GM18868 (cell line): ENCODE results near the gene GPR137C.

ENCODE experiments used
- ATAC-seq: cut with Tn5 transposase; IDR thresholded peaks from one replicate; pipeline ENCODE4 v1.9.1; 2021; ENCODE audit warnings: mild to moderate bottlenecking, moderate library complexity; ENCODE audit not compliant: unreplicated experiment

The GPR137C gene, protein sequence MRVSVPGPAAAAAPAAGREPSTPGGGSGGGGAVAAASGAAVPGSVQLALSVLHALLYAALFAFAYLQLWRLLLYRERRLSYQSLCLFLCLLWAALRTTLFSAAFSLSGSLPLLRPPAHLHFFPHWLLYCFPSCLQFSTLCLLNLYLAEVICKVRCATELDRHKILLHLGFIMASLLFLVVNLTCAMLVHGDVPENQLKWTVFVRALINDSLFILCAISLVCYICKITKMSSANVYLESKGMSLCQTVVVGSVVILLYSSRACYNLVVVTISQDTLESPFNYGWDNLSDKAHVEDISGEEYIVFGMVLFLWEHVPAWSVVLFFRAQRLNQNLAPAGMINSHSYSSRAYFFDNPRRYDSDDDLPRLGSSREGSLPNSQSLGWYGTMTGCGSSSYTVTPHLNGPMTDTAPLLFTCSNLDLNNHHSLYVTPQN

DNA sequence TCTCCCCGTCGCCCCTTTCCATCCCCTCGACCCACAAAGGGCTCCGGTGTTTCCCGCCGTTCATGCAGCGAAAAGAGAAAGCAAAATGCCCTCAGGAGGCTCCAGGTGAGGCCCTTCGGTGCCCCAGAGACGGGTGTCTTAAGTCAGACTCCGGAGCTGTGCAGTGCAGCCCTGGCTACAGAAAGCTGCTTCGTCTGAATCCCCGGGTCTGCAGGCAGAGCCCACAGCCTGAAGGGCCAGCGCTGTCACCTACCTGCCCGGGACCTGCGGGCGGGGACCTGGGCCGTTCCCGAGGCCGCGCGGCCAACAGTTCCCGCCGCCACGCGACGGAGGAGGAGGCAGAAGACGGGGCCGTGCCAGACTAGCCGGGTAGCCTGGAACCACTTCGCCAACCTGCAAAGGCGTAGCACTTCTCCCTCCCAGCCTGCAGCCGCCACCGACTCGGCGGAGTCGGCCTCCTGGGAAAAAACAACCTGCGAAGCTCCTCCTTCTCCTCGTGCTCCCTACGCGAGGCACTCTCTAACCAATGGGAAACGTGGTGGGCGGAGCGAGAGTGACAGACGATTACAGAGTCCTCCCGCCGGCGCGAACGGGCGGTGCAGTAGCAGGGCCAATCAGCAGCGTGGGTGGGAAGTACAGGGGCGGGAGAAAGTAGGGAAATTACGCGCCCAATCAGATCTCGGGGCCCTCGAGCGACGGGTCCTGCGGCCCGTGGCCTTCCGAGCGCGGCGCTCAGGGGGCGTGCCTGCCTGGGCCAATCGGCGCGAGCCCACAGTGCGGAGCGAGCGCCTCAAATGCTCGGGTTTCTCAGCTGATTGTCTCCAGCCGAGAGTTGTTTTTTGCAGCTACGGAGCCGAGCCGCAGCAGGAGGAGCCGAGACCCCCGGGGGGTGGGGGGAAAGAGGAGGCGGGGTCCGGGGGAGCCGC is at the start of gene GPR137C, which contains the start of gene TXNDC16:
Gene GPR137C (plus strand): TSS at position 774 of the 926 bp plus-strand sequence. CDS start 312 bp downstream, outside the sequence.
Gene TXNDC16 (minus strand): TSS at position 443 of the 926 bp plus-strand sequence. CDS start 8,948 bp downstream, outside the sequence.
- ATAC-seq = peak; percentile 92

DNA sequence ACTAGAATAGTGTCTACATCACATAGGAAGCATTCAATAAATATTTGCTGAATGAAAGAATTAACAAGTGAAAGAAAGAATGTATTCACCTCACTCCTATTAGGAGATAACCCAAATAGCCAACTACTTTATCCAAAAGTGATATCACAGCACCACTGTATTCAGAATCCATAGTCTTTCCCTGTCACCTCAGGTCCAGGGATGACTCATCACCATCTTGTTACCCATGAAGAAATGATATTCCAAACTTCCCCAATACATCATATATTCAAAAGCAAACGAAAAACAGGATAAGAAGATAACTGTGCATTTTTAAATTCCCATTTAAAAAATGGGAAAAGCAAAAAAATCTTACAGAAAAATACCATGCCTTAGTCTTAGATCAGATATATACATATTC is 39.4 kb upstream of the GPR137C start:
- ATAC-seq = no peak

DNA sequence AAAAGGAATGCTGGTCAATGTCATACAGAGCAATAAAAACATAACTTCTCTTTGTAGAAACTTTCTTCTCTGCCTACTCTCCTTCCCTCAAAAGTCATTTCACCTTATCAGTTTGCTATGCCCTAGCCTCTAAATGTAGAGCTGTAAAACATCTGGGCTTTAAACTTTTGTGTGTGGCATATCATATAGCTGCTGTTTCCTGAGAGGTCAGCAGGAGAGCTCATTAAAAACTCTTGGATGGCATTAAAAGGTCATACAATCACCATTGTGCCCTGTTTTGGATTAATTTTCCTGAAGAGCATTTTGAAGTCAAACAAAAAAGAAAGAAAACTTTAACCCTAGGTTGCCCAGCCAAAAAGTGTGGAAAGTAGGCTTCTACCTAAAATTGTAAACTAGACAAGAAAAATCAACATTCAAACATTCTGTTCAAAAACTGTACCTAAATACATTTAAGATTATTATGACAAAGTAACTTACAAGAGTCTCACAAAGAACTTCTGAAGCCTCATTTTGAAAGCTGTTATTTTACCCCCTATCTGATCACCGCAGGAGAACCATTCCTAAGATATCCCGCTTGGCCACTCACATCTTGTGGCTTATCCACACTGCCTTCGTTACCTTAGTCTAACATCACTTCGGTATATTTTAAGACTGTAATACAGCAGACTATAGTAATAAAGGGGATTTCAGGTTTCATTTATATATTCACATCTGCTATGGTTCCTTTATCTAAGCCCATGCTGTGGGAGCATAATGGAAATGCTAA is 38.4 kb upstream of the GPR137C start:
- ATAC-seq = no peak

DNA sequence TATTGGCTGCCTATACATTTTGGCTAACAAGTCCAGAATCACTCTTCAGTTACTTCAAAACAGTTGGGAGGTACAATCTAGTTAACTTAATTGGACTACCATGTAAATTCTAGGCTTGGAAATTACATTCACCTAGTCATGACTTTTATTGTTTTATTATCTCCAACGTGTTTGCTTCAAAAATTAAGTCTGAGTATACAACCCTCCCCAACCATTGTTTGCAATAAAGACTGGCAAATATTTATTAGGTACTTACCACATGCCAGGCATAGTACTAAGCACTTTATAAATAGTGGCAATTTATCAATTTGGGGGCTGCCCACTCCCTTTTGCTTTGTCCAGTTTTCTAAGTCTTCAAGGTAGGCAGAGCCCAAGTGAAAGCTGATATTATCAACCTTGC is 30.6 kb upstream of the GPR137C start:
- ATAC-seq = no peak

DNA sequence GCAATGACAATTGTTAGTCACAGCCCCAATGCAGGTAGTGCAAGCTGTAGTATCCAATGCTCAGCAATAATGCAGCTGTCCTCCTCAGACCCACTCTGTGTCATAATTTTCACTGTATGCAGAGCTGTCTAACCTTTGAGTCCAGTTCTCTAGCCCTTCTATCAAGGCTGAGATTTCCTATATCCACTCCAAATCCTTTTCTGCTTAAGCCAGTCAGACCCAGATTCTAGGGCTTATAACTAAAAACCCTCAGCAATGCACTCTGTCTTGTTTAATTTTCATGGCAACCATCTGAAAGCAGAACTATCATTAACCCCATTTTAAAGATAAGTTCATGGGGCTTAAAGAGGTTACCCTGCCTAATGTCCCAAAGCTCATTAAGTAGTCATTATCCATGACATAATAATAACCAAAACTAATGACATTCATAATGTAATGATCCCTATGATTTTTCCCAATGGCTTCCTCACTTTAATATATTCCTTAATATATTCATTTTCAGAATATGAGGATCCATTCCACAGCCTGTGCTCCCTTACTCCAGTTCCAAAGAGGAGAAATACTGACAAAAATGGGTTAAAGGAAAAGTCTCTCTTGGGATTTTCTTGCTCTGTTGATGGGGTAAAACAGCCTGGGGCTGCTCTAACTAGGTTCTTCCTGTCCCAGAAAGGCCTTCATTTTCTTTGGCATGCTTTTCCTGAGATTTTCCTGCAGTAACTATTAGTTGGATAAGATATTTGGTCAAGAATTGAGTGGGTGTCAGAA is 29.9 kb upstream of the GPR137C start:
- no peak for ATAC-seq

DNA sequence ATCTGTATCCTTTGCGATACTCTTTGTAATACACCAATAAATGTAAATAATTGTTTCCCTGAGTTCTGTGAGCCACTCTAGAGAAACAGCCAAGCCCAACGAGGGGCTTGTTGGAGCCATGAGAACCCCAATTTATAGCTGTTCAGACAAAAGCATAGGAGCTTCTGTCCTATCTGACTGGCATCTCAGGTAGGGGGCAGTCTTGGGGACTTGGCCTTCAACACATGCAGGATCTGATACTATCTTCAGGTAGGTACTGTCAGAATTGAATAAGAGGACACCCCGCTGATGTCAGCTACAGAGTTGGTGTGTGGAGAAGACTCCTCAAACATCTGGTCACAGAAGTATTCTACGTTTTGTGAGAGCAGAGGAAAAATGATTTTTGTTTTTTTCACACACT is 25.6 kb upstream of the GPR137C start:
- no peak for ATAC-seq

DNA sequence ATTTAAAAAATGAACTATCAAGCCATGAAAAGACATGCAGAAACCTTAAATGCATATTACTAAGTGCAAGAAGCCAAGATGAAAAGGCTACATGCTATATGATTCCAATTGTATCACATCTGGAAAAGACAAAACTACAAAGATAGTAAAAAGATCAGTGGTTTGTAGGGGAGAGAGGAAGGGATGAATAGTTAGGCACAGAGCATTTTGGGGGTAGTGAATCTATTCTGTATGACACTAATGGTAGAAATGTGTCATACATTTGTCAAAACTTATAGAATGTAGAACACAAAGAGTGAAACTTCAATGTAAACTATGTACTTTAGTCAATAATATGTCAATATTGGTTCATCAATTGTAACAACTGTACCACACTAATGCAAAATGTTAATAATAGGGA is 21.2 kb upstream of the GPR137C start:
- ATAC-seq = no peak

DNA sequence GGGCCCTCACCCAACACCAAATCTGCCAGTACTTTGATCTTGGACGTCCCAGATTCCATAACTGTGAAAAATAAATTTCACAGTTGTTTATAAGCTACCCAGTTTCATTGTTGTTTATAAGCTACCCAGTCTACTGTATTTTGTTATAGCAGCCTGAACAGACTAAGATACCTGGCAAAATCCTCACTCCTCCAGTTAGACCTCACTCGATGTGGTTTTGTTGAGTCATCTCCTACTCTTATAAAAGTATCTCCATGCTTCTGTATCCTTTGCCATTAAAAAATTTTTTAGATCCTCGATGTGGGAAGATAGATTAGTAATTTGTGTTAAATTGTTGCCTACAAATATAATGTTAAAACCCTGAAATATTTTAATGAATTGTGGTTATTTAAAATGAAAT is 16.4 kb upstream of the GPR137C start:
- ATAC-seq = no peak

DNA sequence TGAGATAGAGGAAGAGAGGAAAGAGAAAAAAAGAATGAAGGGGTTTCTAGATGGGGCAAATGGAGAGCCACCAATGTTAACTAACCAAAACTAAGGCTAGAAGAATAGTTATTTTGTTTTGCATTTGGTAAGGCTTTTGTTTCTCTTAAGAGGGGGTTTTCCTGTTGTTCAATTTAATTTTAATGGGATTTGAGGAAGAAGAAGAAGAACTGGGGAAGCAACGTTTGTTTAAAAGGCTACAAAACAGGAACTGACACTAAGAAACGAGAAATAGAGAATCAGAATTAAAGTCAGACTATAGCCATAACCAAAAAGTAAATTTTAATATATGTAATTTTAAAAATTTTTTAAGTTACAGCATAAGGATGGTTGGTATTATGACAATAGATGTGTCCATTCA is 14.0 kb upstream of the GPR137C start:
- ATAC-seq = no peak

DNA sequence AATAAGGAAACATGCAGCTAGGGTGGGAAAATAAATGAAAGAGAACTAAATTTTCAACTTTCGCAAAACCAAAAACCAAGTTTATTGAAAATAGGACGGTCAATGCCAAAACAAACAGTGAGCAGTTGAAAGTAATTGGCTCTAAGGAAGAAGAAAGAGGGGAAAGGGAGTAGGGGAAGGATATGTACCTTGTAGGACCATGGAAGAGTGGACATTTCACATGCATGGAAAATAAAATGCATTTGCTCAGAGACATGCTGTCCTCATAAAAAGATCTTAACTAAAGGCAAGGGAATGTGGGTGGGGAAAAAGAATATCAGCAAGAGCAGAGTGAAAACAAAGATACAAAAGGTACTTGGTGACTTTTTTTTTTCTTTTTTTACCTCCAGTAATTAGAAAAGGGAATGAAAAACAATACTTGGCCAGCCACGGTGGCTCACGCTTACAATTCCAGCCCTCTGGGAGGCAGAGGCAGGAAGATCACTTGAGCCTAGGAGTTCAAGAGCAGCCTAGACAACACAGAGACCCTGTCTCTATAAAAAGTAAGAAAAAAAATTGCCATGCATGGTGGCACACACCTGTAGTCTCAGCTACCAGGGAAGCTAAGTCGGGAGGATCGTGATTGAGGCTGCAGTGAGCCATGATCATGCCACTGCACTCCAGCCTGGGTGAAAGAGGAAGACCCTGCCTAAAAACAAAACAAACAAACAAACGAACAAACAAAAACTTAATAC is 6.9 kb upstream of the GPR137C start:
- no peak for ATAC-seq

DNA sequence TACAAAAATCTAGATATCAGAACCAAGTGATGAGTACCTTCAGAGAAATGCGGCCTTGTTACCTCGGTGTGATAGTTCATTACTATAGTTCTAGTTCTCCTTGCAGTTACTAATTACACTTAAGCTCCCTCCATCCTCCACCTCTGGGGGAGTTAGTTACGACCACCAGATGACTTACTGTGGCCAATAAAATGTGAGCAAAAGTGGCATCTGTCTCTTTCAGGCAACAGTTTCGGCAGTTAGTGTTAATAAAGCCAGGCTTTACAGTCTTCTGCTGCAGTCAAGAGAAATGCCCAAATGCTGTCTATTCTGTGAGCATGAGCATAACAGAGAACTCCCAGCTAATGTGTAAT is 6.3 kb upstream of the GPR137C start:
- no peak for ATAC-seq

DNA sequence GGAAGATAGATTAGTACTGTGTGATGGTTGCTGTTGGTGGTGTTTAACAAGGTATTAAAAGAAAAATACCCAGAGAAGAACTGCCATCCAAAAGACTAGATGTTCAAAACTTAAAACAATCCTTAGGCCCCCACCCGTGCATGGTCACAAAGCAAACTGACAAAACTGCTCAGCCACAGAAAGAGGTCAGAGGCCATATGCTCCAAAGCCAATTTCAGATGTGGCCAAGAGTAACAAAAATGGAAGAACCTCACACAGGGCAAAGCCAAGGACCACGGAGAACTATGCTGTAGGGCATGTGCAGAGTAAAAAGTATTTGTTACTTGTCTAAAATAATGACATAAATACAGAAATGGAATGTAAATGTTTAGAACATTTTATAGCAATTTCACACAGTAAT is 5.6 kb upstream of the GPR137C start:
- ATAC-seq = no peak

DNA sequence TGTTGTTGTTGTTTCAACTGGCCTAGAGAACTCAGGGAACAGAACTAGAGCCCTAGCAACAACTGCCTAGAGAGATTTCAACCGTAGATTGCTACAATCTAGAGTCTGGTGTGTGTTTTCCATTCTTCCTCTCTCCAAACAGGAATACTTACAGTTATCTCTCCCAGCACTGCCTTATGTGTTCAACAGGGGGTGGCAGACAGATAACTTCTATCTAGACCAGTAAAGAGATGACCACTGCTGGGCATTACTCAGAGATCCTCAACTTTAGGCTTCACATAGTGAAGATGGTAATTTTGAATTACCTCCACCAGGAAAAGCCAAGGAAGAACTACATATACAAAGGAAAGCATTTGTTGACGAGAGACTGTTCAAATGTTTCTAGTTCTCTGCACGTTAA is 5.1 kb upstream of the GPR137C start:
- ATAC-seq = no peak

DNA sequence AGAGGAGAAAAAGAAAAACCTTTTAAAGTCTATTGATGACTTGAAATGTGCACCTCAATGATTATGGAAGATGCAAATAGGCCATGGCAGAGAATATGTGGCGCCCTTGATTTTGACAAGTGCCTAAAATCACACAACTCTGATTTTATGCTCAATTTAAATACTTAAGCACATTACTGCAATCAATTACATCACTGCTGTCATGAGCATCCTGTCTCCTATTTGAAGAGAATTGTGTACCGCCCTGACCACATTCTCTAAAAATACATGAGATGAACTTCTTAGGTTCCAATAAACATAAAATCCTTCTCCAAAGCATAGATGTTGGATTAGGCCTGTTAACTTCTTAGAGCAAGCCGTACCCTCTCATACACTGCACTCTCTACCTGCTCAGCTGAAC is 2.0 kb upstream of the GPR137C start:
- no peak for ATAC-seq

DNA sequence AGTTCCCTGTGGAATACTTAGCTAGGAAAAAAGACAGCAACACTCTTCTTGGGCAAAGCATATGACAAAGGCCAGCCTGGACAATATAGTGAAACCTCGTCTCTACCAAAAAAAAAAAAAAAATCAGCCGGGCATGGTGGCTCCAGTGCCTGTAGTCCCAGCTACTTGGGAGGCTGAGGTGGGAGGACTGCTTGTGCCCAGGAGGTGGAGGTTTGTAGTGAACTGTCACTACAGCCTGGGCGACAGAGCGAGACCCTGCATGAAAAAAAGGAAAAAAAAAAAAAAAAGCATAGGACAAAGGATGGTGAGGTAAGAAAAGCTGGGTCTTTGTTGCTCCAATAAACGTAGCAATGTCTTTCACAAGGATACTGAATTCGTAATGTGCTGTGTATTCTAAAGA is 1.4 kb upstream of the GPR137C start:
- ATAC-seq = no peak

DNA sequence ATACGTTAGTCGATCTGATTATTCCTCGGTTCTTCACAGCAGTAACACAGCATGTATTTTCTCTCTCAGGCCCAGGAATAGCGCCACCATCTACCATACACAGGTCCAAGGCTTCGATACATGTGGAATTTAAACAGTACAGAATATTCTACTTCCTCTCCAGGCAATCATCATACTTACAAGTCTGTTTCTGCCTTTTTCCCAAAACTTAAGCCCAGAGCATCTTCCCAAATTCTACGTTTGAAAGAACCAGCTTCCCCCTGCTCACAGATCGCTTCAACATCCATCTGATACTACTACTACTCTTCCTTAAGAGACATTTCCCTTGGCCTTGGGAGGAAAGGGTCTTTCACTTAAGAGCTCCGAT is 957 bp upstream of the GPR137C start:
- no peak for ATAC-seq

DNA sequence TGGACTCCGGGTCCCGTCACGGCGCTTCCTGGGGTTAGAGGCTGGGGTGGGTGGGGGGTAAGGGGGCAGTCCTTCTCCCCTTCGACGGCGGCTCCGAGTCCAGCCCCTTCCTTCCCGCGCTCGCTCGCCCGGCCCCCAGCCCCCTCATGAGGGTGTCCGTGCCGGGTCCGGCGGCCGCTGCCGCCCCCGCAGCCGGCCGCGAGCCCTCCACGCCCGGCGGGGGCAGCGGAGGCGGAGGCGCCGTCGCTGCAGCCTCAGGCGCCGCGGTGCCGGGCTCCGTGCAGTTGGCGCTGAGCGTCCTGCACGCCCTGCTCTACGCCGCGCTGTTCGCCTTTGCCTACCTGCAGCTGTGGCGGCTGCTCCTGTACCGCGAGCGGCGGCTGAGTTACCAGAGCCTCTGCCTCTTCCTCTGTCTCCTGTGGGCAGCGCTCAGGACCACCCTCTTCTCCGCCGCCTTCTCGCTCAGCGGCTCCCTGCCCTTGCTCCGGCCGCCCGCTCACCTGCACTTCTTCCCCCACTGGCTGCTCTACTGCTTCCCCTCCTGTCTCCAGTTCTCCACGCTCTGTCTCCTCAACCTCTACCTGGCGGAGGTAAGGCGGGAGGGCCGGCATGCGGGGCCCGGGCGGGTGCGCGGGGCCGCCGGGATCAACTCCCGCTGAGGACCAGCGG is 500 bp downstream of the GPR137C start:
- peak; percentile 11 for ATAC-seq

DNA sequence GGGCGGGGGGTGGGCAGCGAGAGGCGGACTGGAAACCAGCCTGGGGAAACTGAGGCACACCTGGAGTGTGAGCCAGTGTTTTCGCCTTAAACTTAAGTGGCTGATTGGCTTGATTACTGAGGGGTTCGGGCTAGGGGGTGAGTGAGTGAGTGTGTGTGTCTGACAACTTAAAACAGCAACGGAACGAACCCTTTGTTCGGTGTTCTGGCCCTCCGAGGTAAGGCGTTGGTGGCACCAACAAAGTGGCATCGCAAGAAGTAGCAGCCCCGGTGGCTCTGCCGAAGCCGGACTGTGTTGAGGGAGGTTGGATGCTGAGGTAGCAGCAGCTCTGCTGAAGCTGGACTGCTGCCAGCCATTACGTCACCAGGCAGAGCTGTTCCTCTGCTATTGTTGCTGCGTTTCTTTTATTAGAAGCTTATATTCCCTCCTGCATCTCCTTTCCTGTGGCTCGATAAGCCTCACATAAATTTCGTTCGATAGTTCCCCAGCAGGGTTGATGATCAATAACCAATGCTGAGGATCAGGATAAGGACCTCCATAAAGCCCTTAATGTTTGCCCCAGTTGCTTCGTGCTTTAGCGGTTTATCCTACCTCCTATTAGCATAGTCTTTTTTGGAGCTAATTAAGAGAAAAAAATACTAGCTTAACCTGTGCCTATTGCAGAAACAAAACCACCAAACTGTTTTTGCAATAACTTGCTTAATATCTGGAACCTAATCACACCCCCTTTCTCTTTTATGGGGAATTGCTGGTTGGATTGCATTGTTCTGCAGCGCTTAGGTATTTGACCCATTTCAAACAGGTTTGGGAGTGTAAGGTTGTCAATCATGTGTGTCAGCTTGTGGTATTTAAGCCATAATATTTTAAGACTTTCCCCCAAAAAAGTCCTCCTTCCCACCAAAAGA is 1.3 kb downstream of the GPR137C start:
- ATAC-seq = peak; percentile 13
